Prostate gland (tissue), 2 donors: Measurements from ENCODE around the gene CEP44.

Experiments used
- POLR2AphosphoS5 ChIP-seq: sonication (generic); formaldehyde crosslinking; IDR thresholded peaks from one replicate; pipeline ENCODE4 v1.6.1; 2017; ENCODE audit warnings: antibody characterized with exemption
- TF ChIP-seq, protein P1 (sequence below), 4 experiments: fragments of 200-600 bp in 2 of 4; fragments of 450-650 bp in 2 of 4; sonication (generic) in 2 of 4; IDR thresholded peaks; 1 replicate in 3 of 4; 2 replicates in 1 of 4; pipeline ENCODE4 v1.5.1; 2016 to 2019; ENCODE audit warnings: antibody characterized with exemption in 4 of 4, mild to moderate bottlenecking in 2 of 4, moderate library complexity in 2 of 4

DNA sequence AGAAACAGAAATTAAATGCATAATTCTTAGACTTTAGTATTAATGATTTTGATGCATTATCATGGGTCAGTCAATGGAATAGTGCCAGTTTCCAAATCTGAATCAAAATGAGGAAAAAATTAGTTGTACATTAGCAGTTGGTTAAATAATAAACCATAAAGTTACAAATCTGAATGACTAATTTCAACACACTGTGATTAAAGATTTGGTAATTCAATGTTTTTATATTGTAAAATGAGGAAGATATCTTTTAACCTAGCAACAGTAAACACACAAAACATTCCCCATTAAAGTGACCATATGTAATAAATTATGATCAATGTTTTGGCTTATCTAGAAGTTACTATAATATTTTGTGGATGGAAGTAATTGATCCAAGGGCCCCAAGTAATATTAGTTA is 1.8 kb upstream of the CEP44 start:
- TF ChIP-seq POLR2AphosphoS5: no peak
- TF ChIP-seq, protein P1, sequence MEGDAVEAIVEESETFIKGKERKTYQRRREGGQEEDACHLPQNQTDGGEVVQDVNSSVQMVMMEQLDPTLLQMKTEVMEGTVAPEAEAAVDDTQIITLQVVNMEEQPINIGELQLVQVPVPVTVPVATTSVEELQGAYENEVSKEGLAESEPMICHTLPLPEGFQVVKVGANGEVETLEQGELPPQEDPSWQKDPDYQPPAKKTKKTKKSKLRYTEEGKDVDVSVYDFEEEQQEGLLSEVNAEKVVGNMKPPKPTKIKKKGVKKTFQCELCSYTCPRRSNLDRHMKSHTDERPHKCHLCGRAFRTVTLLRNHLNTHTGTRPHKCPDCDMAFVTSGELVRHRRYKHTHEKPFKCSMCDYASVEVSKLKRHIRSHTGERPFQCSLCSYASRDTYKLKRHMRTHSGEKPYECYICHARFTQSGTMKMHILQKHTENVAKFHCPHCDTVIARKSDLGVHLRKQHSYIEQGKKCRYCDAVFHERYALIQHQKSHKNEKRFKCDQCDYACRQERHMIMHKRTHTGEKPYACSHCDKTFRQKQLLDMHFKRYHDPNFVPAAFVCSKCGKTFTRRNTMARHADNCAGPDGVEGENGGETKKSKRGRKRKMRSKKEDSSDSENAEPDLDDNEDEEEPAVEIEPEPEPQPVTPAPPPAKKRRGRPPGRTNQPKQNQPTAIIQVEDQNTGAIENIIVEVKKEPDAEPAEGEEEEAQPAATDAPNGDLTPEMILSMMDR (IDR thresholded peaks at IDR 0.05): no peak
